OCI-LY1 (cell line): Measurements from ENCODE around the gene DCLK1.

Source experiments
- EZH2 ChIP-seq: fragments of 200-600 bp; sonication (generic), shearing (Covaris generic); IDR thresholded peaks from 2 replicates; pipeline ENCODE4 v1.8.0; 2017; ENCODE audit warnings: borderline replicate concordance, mixed run types, mild to moderate bottlenecking, antibody characterized with exemption, low read length, moderate library complexity, mixed read lengths
- TF ChIP-seq, protein P1 (sequence below): fragments of 200-600 bp; sonication (generic), shearing (Covaris generic); IDR thresholded peaks from 2 replicates; pipeline ENCODE4 v1.5.1; 2017; ENCODE audit warnings: mild to moderate bottlenecking, antibody characterized with exemption, low read length, moderate library complexity, mixed read lengths

DNA sequence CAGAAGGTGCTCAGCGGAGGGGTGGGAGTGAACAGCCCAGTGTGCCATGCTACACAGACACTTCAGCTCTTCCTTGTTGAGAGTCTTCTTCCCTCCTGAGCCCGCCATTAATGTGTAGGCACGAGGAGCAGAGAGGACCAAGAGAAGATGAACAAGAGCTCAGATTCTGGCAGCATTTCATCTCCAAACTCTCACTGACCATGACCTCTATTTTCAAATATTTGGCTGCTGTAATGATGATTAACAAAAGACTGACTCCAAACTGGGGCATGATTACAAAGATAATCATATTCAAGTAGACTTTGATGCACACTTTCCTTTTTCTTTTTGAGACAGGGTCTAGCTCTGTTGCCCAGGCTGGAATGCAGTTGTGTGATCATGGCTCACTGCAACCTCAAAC is 236.5 kb downstream of the DCLK1 start:
- no peak for TF ChIP-seq EZH2
- TF ChIP-seq, protein P1, sequence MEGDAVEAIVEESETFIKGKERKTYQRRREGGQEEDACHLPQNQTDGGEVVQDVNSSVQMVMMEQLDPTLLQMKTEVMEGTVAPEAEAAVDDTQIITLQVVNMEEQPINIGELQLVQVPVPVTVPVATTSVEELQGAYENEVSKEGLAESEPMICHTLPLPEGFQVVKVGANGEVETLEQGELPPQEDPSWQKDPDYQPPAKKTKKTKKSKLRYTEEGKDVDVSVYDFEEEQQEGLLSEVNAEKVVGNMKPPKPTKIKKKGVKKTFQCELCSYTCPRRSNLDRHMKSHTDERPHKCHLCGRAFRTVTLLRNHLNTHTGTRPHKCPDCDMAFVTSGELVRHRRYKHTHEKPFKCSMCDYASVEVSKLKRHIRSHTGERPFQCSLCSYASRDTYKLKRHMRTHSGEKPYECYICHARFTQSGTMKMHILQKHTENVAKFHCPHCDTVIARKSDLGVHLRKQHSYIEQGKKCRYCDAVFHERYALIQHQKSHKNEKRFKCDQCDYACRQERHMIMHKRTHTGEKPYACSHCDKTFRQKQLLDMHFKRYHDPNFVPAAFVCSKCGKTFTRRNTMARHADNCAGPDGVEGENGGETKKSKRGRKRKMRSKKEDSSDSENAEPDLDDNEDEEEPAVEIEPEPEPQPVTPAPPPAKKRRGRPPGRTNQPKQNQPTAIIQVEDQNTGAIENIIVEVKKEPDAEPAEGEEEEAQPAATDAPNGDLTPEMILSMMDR, result no peak
